Hematopoietic multipotent progenitor cell treated with erythropoietin and hydrocortisone succinate and interleukin-3 and kit ligand, for 4 days (in vitro differentiated cells): ENCODE results near the gene MRPL14.

Experiments
- DNase-seq: peaks from one replicate; pipeline ENCODE4 v3.0.0-alpha.2; 2015

The MRPL14 gene

DNA sequence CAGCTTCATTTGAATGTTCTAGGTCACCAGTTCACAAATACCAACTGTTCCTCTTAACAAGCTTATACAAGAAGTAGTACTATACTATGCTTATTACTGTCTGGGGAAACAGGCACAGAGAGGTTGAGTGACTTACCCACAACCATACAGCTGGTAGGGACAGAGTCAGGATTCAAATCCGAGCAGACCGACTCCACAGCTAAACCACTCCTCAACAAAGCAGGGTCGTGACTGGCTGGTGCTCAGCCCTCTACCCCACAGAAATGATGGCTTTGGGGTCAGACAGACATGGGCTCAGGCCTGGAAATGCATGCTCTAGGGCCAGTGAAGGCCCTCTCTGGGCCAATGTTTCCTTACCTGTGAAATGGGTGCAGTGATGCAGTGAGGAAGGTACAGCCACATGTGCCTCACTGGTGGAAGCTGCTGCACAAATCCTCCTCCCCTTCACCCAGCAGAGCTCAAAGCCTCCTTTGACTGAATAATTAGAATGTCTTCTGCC lies 63.6 kb downstream of the MRPL14 start:
- no peak for DNase-seq
